ENCODE data around the gene PHLDB2. TPM values are rescaled to one million over a fixed set of nuclear protein-coding genes. Genes with fewer than 3 reads are reported as not detected.
A peak's percentile ranks its signal among the peaks of the same experiment; 100 is the strongest.

Gene PHLDB2
- total RNA-seq, 1 experiment from 2014 or later: 143 TPM

DNA sequence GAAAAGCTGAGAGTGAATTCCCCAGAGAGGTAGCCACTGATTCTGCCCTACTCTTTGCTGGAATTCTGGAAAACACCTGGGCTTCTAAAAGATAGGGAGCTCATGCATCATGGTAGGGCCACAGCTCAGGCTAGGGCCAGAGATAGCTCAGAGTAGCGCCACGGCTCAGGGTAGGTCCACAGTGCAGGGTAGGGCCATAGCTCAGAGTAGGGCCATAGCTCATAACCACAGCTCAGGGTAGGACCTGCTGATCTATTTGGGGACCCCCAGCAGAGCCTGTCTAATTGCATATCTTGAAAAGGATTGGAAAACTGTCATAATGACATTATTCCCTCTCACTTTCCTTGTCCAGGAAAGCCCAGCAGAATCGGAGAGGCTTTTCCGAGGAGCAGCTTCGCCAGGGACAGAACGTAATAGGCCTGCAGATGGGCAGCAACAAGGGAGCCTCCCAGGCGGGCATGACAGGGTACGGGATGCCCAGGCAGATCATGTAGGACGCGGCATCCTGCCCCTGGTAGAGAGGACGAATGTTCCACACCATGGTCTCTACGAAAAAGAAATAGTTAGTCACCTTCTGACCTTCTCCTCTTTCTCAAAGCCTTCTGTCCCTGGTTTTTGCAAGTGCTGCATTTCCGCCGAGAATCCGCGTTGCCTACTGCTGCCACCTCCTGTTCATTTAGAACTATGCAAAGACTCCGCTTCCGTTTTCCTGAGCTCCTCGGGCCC lies 154.2 kb downstream of the PHLDB2 start (continued):
- TF ChIP-seq FOSL1 (IDR thresholded peaks at IDR 0.05; ENCODE audit: low read depth) (no peak), CEBPB (IDR thresholded peaks at IDR 0.05; ENCODE audit: low read depth) (no peak), ATF3 (IDR thresholded peaks at IDR 0.05) (no peak), YY1 (IDR thresholded peaks at IDR 0.05; ENCODE audit: extremely low read depth, insufficient replicate concordance, low read depth, low read length) (peak; percentile 70)

GRCh38 chr3:112013784-112014143 lies 154.7 kb downstream of the PHLDB2 start:
- H2AFZ ChIP-seq (ENCODE audit: low read depth, low read length, poor library complexity, severe bottlenecking): peak overlapping the region; percentile 99
- POLR2A ChIA-PET: interaction anchor here (0.7 to 2.1 kb wide), 9 partner anchors 11 to 96 kb away, joined by 3 to 31 read pairs (median 4); partner anchors contain the start of gene ABHD10
- H3K27me3 ChIP-seq (ENCODE audit: insufficient read depth, low read length): no peaks in the 10 kb centered on the region
- intact Hi-C loops (cut with micrococcal nuclease): loop anchor here (1.0 kb wide), 2 partner anchors 24 to 46 kb away; no protein-coding TSS in a partner anchor
- H3K4me3 ChIP-seq (replicated peaks in 1 of 2; ENCODE audit: low read depth in 1 of 2, low read length in 2 of 2): no peak overlapping the region
- RAD21 ChIA-PET (ENCODE audit: low non-redundant PET in 1 of 2, low total read pairs in 2 of 2, uncharacterized antibody in 2 of 2, unreplicated experiment in 2 of 2): interaction anchor here (1.0 to 2.1 kb wide), 15 partner anchors 24 to 345 kb away, joined by 3 to 10 read pairs (median 5); partner anchors contain the start of gene ABHD10 (in 1 of the 2)
- CTCF ChIA-PET: interaction anchor here (0.6 to 5.1 kb wide), 50 partner anchors 11 to 988 kb away, joined by 3 to 109 read pairs (median 5); partner anchors contain the start of genes ABHD10 and TAGLN3
- no peak overlapping the region for H3K27ac ChIP-seq (ENCODE audit: low read depth, low read length)
- H3K9me3 ChIP-seq (ENCODE audit: control insufficient read depth in 1 of 2, insufficient read depth in 1 of 2, low read depth in 1 of 2, low read length in 2 of 2): no peaks in the 10 kb centered on the region
- ATAC-seq (peak; percentile 53), DNase-seq (ENCODE audit: low read depth, low spot score) (no peak)
- TF ChIP-seq SRF (IDR thresholded peaks at IDR 0.05; ENCODE audit: low read depth) (no peak), POLR2AphosphoS5 (IDR thresholded peaks at IDR 0.05; ENCODE audit: low read depth, low read length) (no peak), CBX3 (IDR thresholded peaks at IDR 0.05; ENCODE audit: low read depth) (0 out of 2 replicates have a peak, but pooled peaks have one; percentile 2), FOSL1 (IDR thresholded peaks at IDR 0.05; ENCODE audit: low read depth) (no peak)
- BruUV-seq (replicated peaks): no TSS peak
- H3K4me2 ChIP-seq (ENCODE audit: low read length): peak overlapping the region; percentile 35
- H4K20me1 ChIP-seq (ENCODE audit: insufficient read depth): no peaks in the 10 kb centered on the region
- H3K36me3 ChIP-seq (ENCODE audit: control insufficient read depth in 1 of 2, insufficient read depth in 2 of 2, low read length in 2 of 2): no peaks in the 10 kb centered on the region; a peak in 1 of 4 replicates
- H3K79me2 ChIP-seq (ENCODE audit: insufficient read depth, low read length): no peaks in the 10 kb centered on the region
- H3K9me2 ChIP-seq (ENCODE audit: insufficient read depth): no peaks in the 10 kb centered on the region
- H3K4me1 ChIP-seq (ENCODE audit: control insufficient read depth in 1 of 2, insufficient read depth in 2 of 2, low read length in 2 of 2): peaks cover 0 to 14% of the 10 kb centered on the region in 2 experiments; a peak in 2 of 4 replicates
- H3K9ac ChIP-seq (ENCODE audit: low read length): no peak overlapping the region
